CMK (cell line): ENCODE data around the gene MMP14.
"Not testable (repeated sequence)": the region's sequence is repeated elsewhere in the genome, so short reads cannot be mapped to it uniquely, and the experiment has no call there.

Source experiments
- DNase-seq: peaks from one replicate; pipeline ENCODE4 v3.0.0-alpha.2; 2010; ENCODE audit warnings: low read depth

Gene MMP14

GRCh38 chr14:22836301-22837113 is at the start of gene MMP14:
Gene MMP14, plus strand, starts transcription at chr14:22836585. Its CDS starts 233 bp downstream, at chr14:22836818.
- no peak for DNase-seq

DNA sequence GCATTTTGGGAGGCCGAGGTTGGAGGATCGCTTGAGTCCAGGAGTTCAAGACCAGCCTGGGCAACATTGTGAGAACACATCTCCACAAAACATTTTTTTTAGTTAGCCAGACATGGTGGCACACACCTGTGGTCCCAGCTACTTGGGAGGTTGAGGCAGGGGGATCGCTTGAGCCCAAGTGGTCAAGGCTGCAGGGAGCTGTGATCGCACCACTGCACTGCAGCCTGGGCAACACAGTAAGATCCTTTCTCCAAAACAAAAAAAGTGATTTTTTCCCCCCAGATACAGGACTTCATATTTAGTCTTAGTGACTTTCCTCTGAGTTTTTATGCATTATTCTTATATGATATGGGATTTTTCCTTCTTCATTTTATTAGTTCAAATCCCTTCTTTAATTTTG is 49.7 kb upstream of the MMP14 start:
- DNase-seq = no peak

GRCh38 chr14:22791301-22791700 is 45.1 kb upstream of the MMP14 start:
- no peak for DNase-seq

DNA sequence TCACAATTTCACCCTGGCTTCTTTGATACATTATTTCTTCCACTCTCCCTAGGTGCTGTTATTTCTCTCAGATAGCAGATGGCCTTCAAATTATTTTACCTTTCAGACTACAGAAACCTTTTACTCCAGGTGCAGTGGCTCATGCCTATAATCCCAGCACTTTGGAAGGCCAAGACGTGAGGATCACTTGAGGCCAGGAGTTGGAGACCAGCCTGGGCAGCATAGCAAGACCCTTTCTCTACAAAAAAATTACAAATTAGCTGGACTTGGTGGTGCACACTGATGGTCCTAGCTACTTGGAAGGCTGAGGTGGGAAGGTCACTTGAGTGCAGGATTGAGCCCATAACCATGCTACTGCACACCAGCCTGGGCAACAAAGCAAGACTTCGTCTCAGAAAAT is 44.2 kb upstream of the MMP14 start:
- no peak for DNase-seq

DNA sequence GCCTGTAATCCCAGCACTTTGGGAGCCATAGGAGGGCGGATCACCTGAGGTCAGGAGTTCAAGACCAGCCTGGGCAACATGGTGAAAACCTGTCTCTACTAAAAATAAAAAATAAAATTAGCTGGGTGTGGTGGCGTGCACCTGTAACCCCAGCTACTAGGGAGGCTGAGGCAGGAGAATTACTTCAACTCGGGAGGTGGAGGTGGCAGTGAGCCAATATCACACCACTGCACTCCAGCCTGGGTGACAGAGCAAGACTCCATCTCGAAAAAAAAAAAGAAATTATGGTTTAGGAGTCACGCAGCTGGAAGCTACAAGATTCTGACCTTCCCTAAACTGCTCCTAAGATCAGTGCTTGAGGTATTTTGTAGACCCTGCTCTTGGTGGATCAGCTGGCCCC is 42.8 kb upstream of the MMP14 start:
- not testable (repeated sequence) for DNase-seq

- no peak for DNase-seq
Observed at GRCh38 chr14:22793976-22794375, 42.4 kb upstream of the MMP14 start.

DNA sequence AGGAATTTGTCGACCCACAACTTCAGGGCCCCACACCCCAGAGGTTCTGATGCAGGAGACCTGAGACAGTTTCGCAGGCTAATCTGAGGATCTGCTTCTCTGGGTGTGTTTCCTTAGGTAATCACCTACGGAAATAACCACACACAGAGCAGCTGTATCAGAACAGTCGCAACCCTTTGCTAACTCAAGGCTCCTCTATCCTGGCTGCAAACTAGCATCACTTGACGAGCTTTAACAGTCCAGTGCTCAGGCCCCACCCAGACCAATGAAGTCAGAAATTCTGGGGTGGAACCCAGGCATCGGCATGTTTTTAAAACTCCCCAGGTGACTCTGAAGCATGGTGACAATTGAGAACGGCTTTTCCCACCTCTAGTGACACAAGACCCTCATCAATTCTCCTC is 41.8 kb upstream of the MMP14 start:
- DNase-seq = no peak

- no peak for DNase-seq
Observed at GRCh38 chr14:22796087-22796707, 40.2 kb upstream of the MMP14 start.

GRCh38 chr14:22797017-22797917 is 39.1 kb upstream of the MMP14 start:
- DNase-seq = no peak

- DNase-seq = no peak
Observed at GRCh38 chr14:22798528-22798927, 37.9 kb upstream of the MMP14 start.

DNA sequence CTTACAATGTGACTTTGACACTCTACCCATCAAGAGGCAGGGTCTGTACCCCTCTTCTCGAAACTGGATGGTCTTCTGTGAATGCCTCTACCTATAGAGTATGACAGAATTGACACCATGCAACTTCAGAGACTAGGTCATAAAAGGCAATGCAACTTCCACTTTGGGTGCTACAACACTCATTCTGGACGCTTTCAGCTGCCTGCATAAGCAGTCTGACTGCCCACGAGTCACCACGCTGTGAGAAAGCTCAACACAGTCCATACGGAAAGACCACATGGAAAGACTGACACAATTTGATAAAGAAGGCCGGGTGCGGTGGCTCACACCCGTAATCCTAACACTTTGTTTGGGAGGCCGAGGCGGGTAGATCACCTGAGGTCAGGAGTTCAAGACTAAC is 36.0 kb upstream of the MMP14 start:
- no peak for DNase-seq

DNA sequence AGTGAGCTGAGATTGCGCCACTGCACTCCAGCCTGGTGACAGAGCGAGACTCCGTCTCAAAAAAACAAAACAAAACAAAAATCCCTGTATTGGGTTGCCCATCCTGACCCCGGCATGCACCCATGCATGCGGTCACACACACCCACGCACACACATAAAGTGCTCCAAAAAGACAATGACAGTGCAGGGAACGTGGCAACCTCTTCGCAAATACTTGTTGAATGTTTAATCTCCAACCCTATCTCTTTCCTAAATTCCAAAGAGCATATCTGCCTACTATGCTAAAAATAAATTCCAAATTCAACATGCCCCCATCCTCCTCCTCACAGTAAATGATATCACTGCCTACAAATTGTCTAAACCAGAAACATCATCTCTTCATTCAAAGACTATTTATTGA is 34.7 kb upstream of the MMP14 start:
- DNase-seq = no peak

GRCh38 chr14:22802860-22803686 is 33.3 kb upstream of the MMP14 start:
- DNase-seq = no peak

DNA sequence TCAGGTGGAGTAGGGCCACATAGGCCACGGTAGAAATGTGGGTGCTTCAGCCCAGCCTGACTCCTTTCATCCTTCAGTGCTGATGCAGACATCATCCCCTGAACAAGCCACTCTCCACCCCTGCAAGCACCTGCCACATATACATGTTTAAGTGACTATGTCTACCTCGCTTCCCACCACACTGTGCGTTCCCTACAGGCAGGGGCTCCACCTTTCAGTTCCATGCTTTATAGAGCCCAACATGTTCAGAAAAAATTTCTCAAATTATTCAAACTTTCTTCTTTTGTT is 32.8 kb upstream of the MMP14 start:
- DNase-seq = no peak

- not testable (repeated sequence) for DNase-seq
Observed at GRCh38 chr14:22805235-22805634, 31.1 kb upstream of the MMP14 start.

DNA sequence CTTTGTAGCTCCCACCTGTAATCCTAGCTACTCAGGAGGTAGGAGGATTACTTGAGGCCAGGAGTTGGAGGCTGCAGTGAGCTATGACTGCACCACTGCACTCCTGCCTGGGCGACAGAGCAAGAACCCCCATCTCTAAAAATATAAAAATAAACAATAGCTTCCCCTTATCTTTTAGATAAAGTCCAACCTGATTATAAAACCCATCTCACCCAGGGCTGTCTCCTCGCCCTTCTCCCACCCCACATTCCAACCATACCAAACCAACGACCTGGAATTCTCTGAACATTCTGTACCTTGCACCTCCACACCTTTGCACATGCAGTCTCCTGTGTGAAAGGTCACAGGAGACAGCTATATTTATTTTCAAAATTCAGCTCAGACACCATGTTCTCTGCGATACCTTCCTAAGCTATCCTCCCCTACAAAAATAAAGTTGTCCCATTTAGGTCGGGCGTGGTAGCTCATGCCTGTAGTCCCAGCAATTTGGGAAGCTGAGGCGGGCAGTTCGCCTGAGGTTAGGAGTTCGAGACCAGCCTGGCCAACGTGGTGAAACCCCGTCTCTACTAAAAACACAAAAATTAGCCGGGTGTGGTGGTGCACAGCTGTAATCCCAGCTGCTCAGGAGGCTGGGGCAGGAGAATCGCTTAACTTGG is 28.8 kb upstream of the MMP14 start:
- DNase-seq = no peak

DNA sequence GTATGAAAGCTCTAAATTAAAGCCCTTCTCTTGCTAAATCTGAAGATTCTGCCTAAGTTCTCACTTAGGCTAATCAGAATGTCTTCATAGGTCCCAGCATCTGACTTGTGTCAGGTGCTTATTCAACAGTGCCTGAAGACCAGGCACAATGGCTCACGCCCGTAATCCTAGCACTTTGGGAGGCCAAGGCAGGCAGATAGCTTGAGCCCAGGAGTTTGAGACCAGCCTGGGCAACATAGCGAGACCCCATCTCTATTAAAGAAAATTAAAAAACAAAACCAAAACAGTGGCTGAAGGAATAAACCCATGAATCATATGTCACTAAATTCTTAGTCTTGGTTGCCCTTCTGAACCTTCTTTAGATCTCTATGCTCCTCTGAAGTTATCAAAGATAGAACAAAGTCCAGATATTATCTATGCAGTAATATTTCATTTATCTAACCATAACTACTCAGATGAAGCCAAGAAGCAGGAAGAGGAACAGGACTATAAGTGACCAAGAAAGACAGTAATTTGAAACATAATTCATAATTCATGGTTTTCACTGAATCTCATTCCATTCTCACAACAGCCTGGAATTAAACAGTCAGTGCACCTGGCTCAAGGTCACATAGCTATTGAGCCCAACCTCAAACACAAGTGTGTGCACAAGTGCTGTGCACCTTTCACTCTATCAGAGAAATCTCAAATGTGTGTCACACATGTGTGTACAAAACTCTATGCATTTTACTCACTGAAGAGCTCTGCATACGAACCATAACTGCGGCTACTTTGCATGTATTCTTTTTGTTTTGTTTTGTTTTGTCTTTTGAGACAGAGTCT is 27.8 kb upstream of the MMP14 start:
- no peak for DNase-seq

DNA sequence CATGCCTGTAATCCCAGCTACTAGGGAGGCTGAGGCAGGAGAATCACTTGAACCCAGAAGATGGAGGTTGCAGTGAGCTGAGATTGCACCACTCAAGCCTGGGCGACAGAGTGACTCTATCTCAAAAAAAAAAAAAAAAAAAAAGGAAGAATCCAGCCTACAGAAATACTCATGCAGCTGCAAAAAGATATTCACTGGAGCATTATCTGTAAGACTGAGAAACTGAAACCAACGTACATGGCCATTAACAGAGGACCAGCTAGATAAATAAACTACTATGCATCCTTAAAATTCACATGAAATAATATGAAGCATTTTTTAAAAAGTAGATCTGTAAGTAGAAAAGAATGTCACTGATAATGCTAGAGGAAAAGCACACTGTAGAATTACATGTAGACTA is 24.7 kb upstream of the MMP14 start:
- DNase-seq = no peak

GRCh38 chr14:22812744-22813143 is 23.6 kb upstream of the MMP14 start:
- no peak for DNase-seq

- no peak for DNase-seq
Observed at GRCh38 chr14:22813145-22813544, 23.2 kb upstream of the MMP14 start.

GRCh38 chr14:22814373-22814772 is 22.0 kb upstream of the MMP14 start:
- no peak for DNase-seq
